SK-N-SH (cell line): ENCODE results near the gene CHDH. TPM values are rescaled to one million over a fixed set of nuclear protein-coding genes. Genes with fewer than 3 reads are reported as not detected.

ENCODE experiments used
- CTCF ChIA-PET: fragments of 300-600, 350-600 bp; formaldehyde crosslinking; extraction: SDS; loops from one replicate; lab custom pipeline; 2021; lab: Yijun Ruan, JAX
- POLR2A ChIA-PET: fragments of 350-600 bp; sonication (Branson Sonifier 250); formaldehyde crosslinking; extraction: SDS; loops from one replicate; lab custom pipeline; 2020; ENCODE audit warnings: antibody characterized with exemption, inconsistent platforms; lab: Yijun Ruan, JAX
- DNase-seq: peaks from one replicate; pipeline ENCODE4 v3.0.0; 2012
- H2AFZ ChIP-seq: fragments of 200-600 bp; sonication (generic); 2 replicates; pipeline ENCODE4 v1.8.1; 2016; ENCODE audit warnings: antibody characterized with exemption, mild to moderate bottlenecking, low read depth
- H3F3A ChIP-seq: fragments of 200-600 bp; sonication (generic); replicated peaks from 2 replicates; pipeline ENCODE3; 2016; ENCODE audit warnings: antibody characterized with exemption, mild to moderate bottlenecking; ENCODE audit not compliant: insufficient read depth
- H3K27ac ChIP-seq, 2 experiments: fragments of 200-500 bp in 1 of 2; fragments of 200-600 bp in 1 of 2; sonication (Bioruptor generic) in 1 of 2; sonication (generic), shearing (Covaris generic) in 1 of 2; 2 replicates each; pipeline versions ENCODE4 v1.5.1 to v1.6.1; 2014 to 2016; ENCODE audit warnings: low read depth in 2 of 2, inconsistent platforms in 1 of 2, low read length in 1 of 2, mild to moderate bottlenecking in 1 of 2, mixed read lengths in 1 of 2
- H3K27me3 ChIP-seq: fragments of 200-600 bp; sonication (generic), shearing (Covaris generic); 2 replicates; pipeline ENCODE4 v1.6.1; 2016; ENCODE audit warnings: mixed run types; ENCODE audit not compliant: insufficient read depth
- H3K36me3 ChIP-seq, 2 experiments: fragments of 200-500 bp in 1 of 2; fragments of 200-600 bp in 1 of 2; sonication (Bioruptor generic) in 1 of 2; sonication (generic) in 1 of 2; replicated peaks in 1 of 2; 2 replicates each; pipeline versions ENCODE3 to v1.5.1; 2014 to 2016; ENCODE audit warnings: low read length in 1 of 2, mild to moderate bottlenecking in 1 of 2; ENCODE audit not compliant: insufficient read depth in 2 of 2, control insufficient read depth in 1 of 2
- H3K4me1 ChIP-seq, 2 experiments: fragments of 200-500 bp in 1 of 2; fragments of 200-600 bp in 1 of 2; sonication (Bioruptor generic) in 1 of 2; sonication (generic), shearing (Covaris generic) in 1 of 2; 2 replicates each; pipeline versions ENCODE4 v1.5.1 to v1.6.1; 2014 to 2016; ENCODE audit warnings: low read depth in 1 of 2, low read length in 1 of 2, mixed run types in 1 of 2; ENCODE audit not compliant: insufficient read depth in 2 of 2, control insufficient read depth in 1 of 2
- H3K4me2 ChIP-seq: fragments of 200-600 bp; sonication (generic), shearing (Covaris generic); 2 replicates; pipeline ENCODE4 v1.6.1; 2017; ENCODE audit warnings: mixed run types
- H3K4me3 ChIP-seq, 2 experiments: fragments of 200-500 bp in 1 of 2; fragments of 200-600 bp in 1 of 2; sonication (Bioruptor generic) in 1 of 2; sonication (generic), shearing (Covaris generic) in 1 of 2; 2 replicates each; pipeline versions ENCODE4 v1.5.1 to v1.8.1; 2014 to 2016; ENCODE audit warnings: low read depth in 2 of 2, inconsistent platforms in 1 of 2, low read length in 1 of 2, mild to moderate bottlenecking in 1 of 2, mixed read lengths in 1 of 2, moderate library complexity in 1 of 2
- H3K79me2 ChIP-seq: fragments of 200-600 bp; sonication (generic); 2 replicates; pipeline ENCODE4 v1.8.1; 2017; ENCODE audit warnings: mild to moderate bottlenecking; ENCODE audit not compliant: insufficient read depth
- H3K9ac ChIP-seq: fragments of 200-600 bp; sonication (generic); 2 replicates; pipeline ENCODE4 v1.6.1; 2017; ENCODE audit warnings: mixed run types
- H3K9me2 ChIP-seq: fragments of 200-600 bp; sonication (generic); 2 replicates; pipeline ENCODE4 v1.6.1; 2017; ENCODE audit warnings: mixed run types
- H3K9me3 ChIP-seq: fragments of 200-600 bp; sonication (generic); 2 replicates; pipeline ENCODE4 v1.6.1; 2017; ENCODE audit warnings: mixed run types, mild to moderate bottlenecking, moderate library complexity
- H4K20me1 ChIP-seq: fragments of 200-600 bp; sonication (generic); 2 replicates; pipeline ENCODE4 v1.6.1; 2017; ENCODE audit warnings: mild to moderate bottlenecking, mixed run types; ENCODE audit not compliant: insufficient read depth
- CHD2 ChIP-seq: fragments of 150-350 bp; IDR thresholded peaks from 2 replicates; pipeline ENCODE4 v1.6.1; 2018; ENCODE audit warnings: low read length; ENCODE audit not compliant: partially characterized antibody
- ELF1 ChIP-seq: IDR thresholded peaks from 2 replicates; pipeline ENCODE4 v1.4.0; 2012
- EP300 ChIP-seq, 2 experiments: IDR thresholded peaks; 2 replicates each; pipeline versions ENCODE4 v1.4.0 to v1.6.1; 2012; ENCODE audit warnings: borderline replicate concordance in 1 of 2, low read depth in 1 of 2, low read length in 1 of 2
- EZH2phosphoT487 ChIP-seq: fragments of 200-600 bp; sonication (generic); IDR thresholded peaks from 2 replicates; pipeline ENCODE4 v1.6.1; 2017; ENCODE audit warnings: low read depth, mixed run types, mild to moderate bottlenecking, antibody characterized with exemption, moderate library complexity, borderline replicate concordance
- FOXM1 ChIP-seq: IDR thresholded peaks from 2 replicates; pipeline ENCODE4 v1.4.0; 2012; ENCODE audit warnings: low read depth, mild to moderate bottlenecking
- GABPA ChIP-seq: IDR thresholded peaks from 2 replicates; pipeline ENCODE4 v1.4.0; 2012; ENCODE audit warnings: low read depth, mild to moderate bottlenecking
- GATA2 ChIP-seq: sonication (generic); formaldehyde crosslinking; IDR thresholded peaks from 2 replicates; pipeline ENCODE4 v1.5.0; 2020; ENCODE audit warnings: mild to moderate bottlenecking, missing genetic modification reagents
- MEF2A ChIP-seq: IDR thresholded peaks from 2 replicates; pipeline ENCODE4 v1.4.0; 2012; ENCODE audit warnings: low read depth, borderline replicate concordance
- POLR2AphosphoS5 ChIP-seq: IDR thresholded peaks from 2 replicates; pipeline ENCODE4 v1.6.1; 2012; ENCODE audit warnings: low read depth, low read length
- RCOR1 ChIP-seq: fragments of 150-350 bp; IDR thresholded peaks from 2 replicates; pipeline ENCODE4 v1.6.1; 2017; ENCODE audit warnings: antibody characterized with exemption, low read length
- RXRA ChIP-seq: IDR thresholded peaks from 2 replicates; pipeline ENCODE4 v1.4.0; 2012; ENCODE audit warnings: low read depth, mild to moderate bottlenecking, borderline replicate concordance
- SMC3 ChIP-seq: IDR thresholded peaks from 2 replicates; pipeline ENCODE4 v1.6.1; 2012; ENCODE audit warnings: low read depth, low read length, improper control_type of control experiment
- TAF1 ChIP-seq: IDR thresholded peaks from 2 replicates; pipeline ENCODE4 v1.6.1; 2012; ENCODE audit warnings: low read depth, mild to moderate bottlenecking, low read length, moderate library complexity, borderline replicate concordance
- TCF12 ChIP-seq: IDR thresholded peaks from 2 replicates; pipeline ENCODE4 v1.4.0; 2012
- WGBS: methylation state at CpG from one replicate; pipeline ENCODE4 v1.1.6; 2017; ENCODE audit warnings: low lambda C conversion rate; 5-methylcytosine and 5-hydroxymethylcytosine counted together
- polyA plus RNA-seq, 3 experiments: library from polyadenylated mRNA; depleted of rRNA; stranded (reverse); fragments of >200 nt; gene quantifications; 2 replicates each; pipeline ENCODE4 v1.2.3, GENCODE V29; 2012
- TF ChIP-seq, protein P1 (sequence below): IDR thresholded peaks from 2 replicates; pipeline ENCODE4 v1.6.1; 2012; ENCODE audit warnings: mild to moderate bottlenecking, low read depth, low read length, moderate library complexity
- TF ChIP-seq, protein P2 (sequence below): IDR thresholded peaks from 2 replicates; pipeline ENCODE4; 2012
- TF ChIP-seq, protein P3 (sequence below): IDR thresholded peaks from 2 replicates; pipeline ENCODE4 v1.4.0; 2012; ENCODE audit warnings: low read depth, borderline replicate concordance
- TF ChIP-seq, protein P4 (sequence below): fragments of 150-350 bp; IDR thresholded peaks from 2 replicates; pipeline ENCODE4 v1.6.1; 2016; ENCODE audit warnings: mild to moderate bottlenecking, low read depth, low read length

The CHDH gene
- polyA plus RNA-seq, 1 of the 3 experiments (the other 2 are of a cell fraction): 0.33 TPM

DNA sequence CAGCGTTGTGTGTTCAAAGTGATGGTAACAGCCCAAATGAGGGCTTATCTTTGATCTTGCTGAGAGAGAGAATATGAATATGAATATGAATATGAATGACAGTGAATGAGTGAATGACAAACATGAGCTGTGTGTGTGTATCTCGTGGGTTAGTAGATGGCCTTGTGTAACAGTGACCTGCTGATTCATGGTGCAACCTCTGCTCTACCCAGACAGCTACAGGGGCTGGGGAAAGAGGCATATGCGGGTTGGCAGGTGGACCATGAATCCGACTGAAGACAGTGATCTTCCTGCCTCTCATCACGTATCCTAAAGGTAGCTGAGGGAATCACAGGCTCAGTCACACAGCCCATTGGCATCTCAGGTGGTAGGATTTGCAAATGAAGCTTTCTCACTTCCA lies 58.2 kb downstream of the CHDH start:
- Histone ChIP-seq H3F3A (no peaks in the 10 kb centered on the region), H3K27me3 (no peaks in the 10 kb centered on the region; the same call in 1 of the 2 replicates), H3K4me3 (no peak overlapping the region), H2AFZ (no peak overlapping the region), H3K36me3 (no peaks in the 10 kb centered on the region), H3K4me1 (no peaks in the 10 kb centered on the region; a peak in 1 of 4 replicates), H3K9ac (no peak overlapping the region), H3K9me3 (no peaks in the 10 kb centered on the region), H3K27ac (no peak overlapping the region), H3K9me2 (no peaks in the 10 kb centered on the region), H4K20me1 (no peaks in the 10 kb centered on the region), H3K4me2 (no peak overlapping the region), H3K79me2 (no peaks in the 10 kb centered on the region)
- DNase-seq: no peak
- CTCF ChIA-PET: no interaction called here
- POLR2A ChIA-PET: no interaction called here
- 44% methylated on average over 2 of the region's 5 CpGs for WGBS
- TF ChIP-seq MEF2A (no peak), TCF12 (no peak), CHD2 (no peak), RCOR1 (no peak), EP300 (IDR thresholded peaks at IDR 0.05; ENCODE audit: borderline replicate concordance in 1 of 2, low read depth in 1 of 2, low read length in 1 of 2) (no peak), POLR2AphosphoS5 (no peak), EZH2phosphoT487 (no peak), SMC3 (no peak), TAF1 (no peak), GABPA (no peak), GATA2 (CRISPR knock-in tag) (no peak), RXRA (no peak), FOXM1 (no peak), ELF1 (no peak)
- TF ChIP-seq, protein P1, sequence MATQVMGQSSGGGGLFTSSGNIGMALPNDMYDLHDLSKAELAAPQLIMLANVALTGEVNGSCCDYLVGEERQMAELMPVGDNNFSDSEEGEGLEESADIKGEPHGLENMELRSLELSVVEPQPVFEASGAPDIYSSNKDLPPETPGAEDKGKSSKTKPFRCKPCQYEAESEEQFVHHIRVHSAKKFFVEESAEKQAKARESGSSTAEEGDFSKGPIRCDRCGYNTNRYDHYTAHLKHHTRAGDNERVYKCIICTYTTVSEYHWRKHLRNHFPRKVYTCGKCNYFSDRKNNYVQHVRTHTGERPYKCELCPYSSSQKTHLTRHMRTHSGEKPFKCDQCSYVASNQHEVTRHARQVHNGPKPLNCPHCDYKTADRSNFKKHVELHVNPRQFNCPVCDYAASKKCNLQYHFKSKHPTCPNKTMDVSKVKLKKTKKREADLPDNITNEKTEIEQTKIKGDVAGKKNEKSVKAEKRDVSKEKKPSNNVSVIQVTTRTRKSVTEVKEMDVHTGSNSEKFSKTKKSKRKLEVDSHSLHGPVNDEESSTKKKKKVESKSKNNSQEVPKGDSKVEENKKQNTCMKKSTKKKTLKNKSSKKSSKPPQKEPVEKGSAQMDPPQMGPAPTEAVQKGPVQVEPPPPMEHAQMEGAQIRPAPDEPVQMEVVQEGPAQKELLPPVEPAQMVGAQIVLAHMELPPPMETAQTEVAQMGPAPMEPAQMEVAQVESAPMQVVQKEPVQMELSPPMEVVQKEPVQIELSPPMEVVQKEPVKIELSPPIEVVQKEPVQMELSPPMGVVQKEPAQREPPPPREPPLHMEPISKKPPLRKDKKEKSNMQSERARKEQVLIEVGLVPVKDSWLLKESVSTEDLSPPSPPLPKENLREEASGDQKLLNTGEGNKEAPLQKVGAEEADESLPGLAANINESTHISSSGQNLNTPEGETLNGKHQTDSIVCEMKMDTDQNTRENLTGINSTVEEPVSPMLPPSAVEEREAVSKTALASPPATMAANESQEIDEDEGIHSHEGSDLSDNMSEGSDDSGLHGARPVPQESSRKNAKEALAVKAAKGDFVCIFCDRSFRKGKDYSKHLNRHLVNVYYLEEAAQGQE: no peak
- TF ChIP-seq, protein P2, sequence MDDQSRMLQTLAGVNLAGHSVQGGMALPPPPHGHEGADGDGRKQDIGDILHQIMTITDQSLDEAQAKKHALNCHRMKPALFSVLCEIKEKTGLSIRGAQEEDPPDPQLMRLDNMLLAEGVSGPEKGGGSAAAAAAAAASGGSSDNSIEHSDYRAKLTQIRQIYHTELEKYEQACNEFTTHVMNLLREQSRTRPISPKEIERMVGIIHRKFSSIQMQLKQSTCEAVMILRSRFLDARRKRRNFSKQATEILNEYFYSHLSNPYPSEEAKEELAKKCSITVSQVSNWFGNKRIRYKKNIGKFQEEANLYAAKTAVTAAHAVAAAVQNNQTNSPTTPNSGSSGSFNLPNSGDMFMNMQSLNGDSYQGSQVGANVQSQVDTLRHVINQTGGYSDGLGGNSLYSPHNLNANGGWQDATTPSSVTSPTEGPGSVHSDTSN: no peak
- TF ChIP-seq, protein P3, sequence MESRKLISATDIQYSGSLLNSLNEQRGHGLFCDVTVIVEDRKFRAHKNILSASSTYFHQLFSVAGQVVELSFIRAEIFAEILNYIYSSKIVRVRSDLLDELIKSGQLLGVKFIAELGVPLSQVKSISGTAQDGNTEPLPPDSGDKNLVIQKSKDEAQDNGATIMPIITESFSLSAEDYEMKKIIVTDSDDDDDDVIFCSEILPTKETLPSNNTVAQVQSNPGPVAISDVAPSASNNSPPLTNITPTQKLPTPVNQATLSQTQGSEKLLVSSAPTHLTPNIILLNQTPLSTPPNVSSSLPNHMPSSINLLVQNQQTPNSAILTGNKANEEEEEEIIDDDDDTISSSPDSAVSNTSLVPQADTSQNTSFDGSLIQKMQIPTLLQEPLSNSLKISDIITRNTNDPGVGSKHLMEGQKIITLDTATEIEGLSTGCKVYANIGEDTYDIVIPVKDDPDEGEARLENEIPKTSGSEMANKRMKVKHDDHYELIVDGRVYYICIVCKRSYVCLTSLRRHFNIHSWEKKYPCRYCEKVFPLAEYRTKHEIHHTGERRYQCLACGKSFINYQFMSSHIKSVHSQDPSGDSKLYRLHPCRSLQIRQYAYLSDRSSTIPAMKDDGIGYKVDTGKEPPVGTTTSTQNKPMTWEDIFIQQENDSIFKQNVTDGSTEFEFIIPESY: no peak
- TF ChIP-seq, protein P4, sequence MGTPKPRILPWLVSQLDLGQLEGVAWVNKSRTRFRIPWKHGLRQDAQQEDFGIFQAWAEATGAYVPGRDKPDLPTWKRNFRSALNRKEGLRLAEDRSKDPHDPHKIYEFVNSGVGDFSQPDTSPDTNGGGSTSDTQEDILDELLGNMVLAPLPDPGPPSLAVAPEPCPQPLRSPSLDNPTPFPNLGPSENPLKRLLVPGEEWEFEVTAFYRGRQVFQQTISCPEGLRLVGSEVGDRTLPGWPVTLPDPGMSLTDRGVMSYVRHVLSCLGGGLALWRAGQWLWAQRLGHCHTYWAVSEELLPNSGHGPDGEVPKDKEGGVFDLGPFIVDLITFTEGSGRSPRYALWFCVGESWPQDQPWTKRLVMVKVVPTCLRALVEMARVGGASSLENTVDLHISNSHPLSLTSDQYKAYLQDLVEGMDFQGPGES: no peak
